Glutamatergic neuron (in vitro differentiated cells): ENCODE data around the gene FCAMR. TPM values are rescaled to one million over a fixed set of nuclear protein-coding genes. Genes with fewer than 3 reads are reported as not detected.
"Not testable (repeated sequence)": the region's sequence is repeated elsewhere in the genome, so short reads cannot be mapped to it uniquely, and the experiment has no call there.

ENCODE experiments used
- DNase-seq: peaks from one replicate; pipeline ENCODE4 v3.0.0; 2022
- H3K27ac Mint-ChIP-seq: one replicate; pipeline ENCODE4 v1.8.0; 2020; ENCODE audit warnings: mild to moderate bottlenecking, mixed read lengths, inconsistent platforms; ENCODE audit not compliant: unreplicated experiment
- H3K27me3 Mint-ChIP-seq: one replicate; pipeline ENCODE4 v1.8.0; 2020; ENCODE audit warnings: mild to moderate bottlenecking, moderate library complexity, mixed read lengths, inconsistent platforms; ENCODE audit not compliant: unreplicated experiment
- H3K36me3 Mint-ChIP-seq: one replicate; pipeline ENCODE4 v1.8.0; 2020; ENCODE audit warnings: mild to moderate bottlenecking, mixed read lengths, inconsistent platforms; ENCODE audit not compliant: unreplicated experiment
- H3K4me1 Mint-ChIP-seq: one replicate; pipeline ENCODE4 v1.8.0; 2020; ENCODE audit warnings: mild to moderate bottlenecking, low read depth, mixed read lengths, inconsistent platforms; ENCODE audit not compliant: unreplicated experiment
- H3K4me3 Mint-ChIP-seq: one replicate; pipeline ENCODE4 v1.8.0; 2020; ENCODE audit warnings: mild to moderate bottlenecking, mixed read lengths, inconsistent platforms; ENCODE audit not compliant: unreplicated experiment
- H3K9me3 Mint-ChIP-seq: one replicate; pipeline ENCODE4 v1.8.0; 2020; ENCODE audit warnings: mild to moderate bottlenecking, moderate library complexity, mixed read lengths, inconsistent platforms; ENCODE audit not compliant: unreplicated experiment
- CTCF ChIP-seq: fragments of 200-600 bp; sonication (generic); IDR thresholded peaks from one replicate; pipeline ENCODE4 v1.5.0; 2021; ENCODE audit not compliant: partially characterized antibody, unreplicated experiment
- total RNA-seq: library from RNA; stranded (reverse); fragmentation: NEBNext Ultra II Directional; extraction: Animal tissue kit (Norgen Biotek cat#: 25700); gene quantifications from one replicate; pipeline ENCODE4 v1.2.1, GENCODE V29; 2021; ENCODE audit not compliant: unreplicated experiment

FCAMR gene
- total RNA-seq, 1 donor from 2014 or later = not detected

- H3K9me3 Mint-ChIP-seq = no peaks in the 10 kb centered on the region
- H3K27me3 Mint-ChIP-seq = no peaks in the 10 kb centered on the region
- no peaks in the 10 kb centered on the region for H3K36me3 Mint-ChIP-seq
- H3K4me3 Mint-ChIP-seq = no peak overlapping the region
- DNase-seq = no peak
- H3K4me1 Mint-ChIP-seq = no peaks in the 10 kb centered on the region
- H3K27ac Mint-ChIP-seq = no peak overlapping the region
- no peak for TF ChIP-seq CTCF
Measured at GRCh38 chr1:206924592-206925105, 45.6 kb downstream of the FCAMR start.

GRCh38 chr1:206923961-206924557 is 46.2 kb downstream of the FCAMR start:
- not testable (repeated sequence) for H3K27me3 Mint-ChIP-seq, H3K9me3 Mint-ChIP-seq, H3K36me3 Mint-ChIP-seq, DNase-seq, H3K4me3 Mint-ChIP-seq, H3K4me1 Mint-ChIP-seq, H3K27ac Mint-ChIP-seq

- Mint-ChIP-seq H3K36me3 (no peaks in the 10 kb centered on the region), H3K27ac (no peak overlapping the region), H3K9me3 (no peaks in the 10 kb centered on the region), H3K4me1 (no peaks in the 10 kb centered on the region), H3K27me3 (no peaks in the 10 kb centered on the region), H3K4me3 (no peak overlapping the region)
- DNase-seq = no peak
- TF ChIP-seq CTCF = no peak
Measured at GRCh38 chr1:206923009-206923960, 47.0 kb downstream of the FCAMR start.

DNA sequence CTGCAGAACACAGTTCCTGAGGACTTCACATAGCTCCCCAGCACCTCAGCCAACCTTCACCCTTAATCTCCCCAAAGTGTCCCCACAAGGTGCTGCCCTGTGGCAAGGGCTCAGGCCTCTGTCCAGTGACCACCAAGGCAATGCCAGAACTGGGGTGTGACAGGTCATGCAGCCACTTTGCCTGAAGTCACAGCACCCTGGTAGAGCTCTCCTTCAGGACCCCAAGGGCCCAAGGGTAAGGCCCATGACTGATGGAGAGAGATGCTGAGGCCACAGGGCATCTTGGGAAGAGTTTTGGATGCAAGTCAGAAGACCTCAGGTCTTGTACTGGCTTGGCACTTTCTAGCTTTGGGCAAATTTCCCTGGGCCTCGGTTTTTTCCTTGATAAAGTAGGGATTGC is 47.7 kb downstream of the FCAMR start:
- H3K4me1 Mint-ChIP-seq = no peaks in the 10 kb centered on the region
- peaks cover 3% of the 10 kb centered on the region for H3K27me3 Mint-ChIP-seq
- H3K4me3 Mint-ChIP-seq = no peak overlapping the region
- TF ChIP-seq CTCF = no peak
- no peaks in the 10 kb centered on the region for H3K36me3 Mint-ChIP-seq
- no peaks in the 10 kb centered on the region for H3K9me3 Mint-ChIP-seq
- H3K27ac Mint-ChIP-seq = no peak overlapping the region
- no peak for DNase-seq

DNA sequence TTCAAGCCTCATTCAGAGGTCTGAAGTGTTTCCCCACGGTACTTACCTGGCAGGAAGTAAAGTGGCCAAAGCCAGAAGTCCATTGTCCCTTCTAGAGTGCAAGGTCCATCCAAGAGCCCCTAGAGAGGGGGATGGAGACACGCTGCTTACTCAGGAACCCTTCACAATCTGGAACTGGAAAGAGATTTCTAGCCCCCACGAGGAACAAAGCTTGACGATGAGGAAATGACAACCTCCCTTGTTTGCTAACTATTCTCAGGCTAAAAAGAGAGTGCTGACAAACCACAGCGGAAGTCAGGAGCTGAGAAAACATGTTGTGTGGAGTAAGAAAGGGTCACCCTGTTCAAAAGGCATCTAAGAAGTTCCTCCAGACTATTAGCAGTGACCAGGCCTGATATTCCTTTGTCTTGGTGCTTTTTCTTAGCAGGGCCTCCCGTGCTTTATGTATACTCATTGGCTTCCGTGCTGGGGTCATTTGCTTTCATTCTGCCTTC is 48.4 kb downstream of the FCAMR start, which contains the start of gene FCMR:
FCMR (minus strand) TSS at position 170 of the 494 bp plus-strand sequence; CDS start at position 83, 87 bp downstream.
- no peak within 1 kb of the TSS for H3K4me3 Mint-ChIP-seq
- H3K36me3 Mint-ChIP-seq = no peaks in the 10 kb centered on the region
- H3K9me3 Mint-ChIP-seq = no peaks in the 10 kb centered on the region
- H3K27ac Mint-ChIP-seq = no peak within 1 kb of the TSS
- peaks cover 3% of the 10 kb centered on the region for H3K27me3 Mint-ChIP-seq
- no peak for DNase-seq
- no peaks in the 10 kb centered on the region for H3K4me1 Mint-ChIP-seq
- no peak for TF ChIP-seq CTCF
